GM21515 (cell line): ENCODE measurements around the gene GPR33.
"Not testable (repeated sequence)": the region's sequence is repeated elsewhere in the genome, so short reads cannot be mapped to it uniquely, and the experiment has no call there.

Experiments used
- ATAC-seq: cut with Tn5 transposase; IDR thresholded peaks from one replicate; pipeline ENCODE4 v1.9.1; 2021; ENCODE audit not compliant: unreplicated experiment

GPR33 gene

GRCh38 chr14:31461545-31461944 is 26.3 kb downstream of the GPR33 start:
- no peak for ATAC-seq

GRCh38 chr14:31457665-31458659 is 29.9 kb downstream of the GPR33 start:
- no peak for ATAC-seq

- peak; percentile 97 for ATAC-seq
Measured at GRCh38 chr14:31456841-31457664, 30.8 kb downstream of the GPR33 start, which contains the start of gene DTD2. TSS of gene DTD2 (minus strand) at chr14:31457506. CDS start at chr14:31457393, 113 bp downstream.

- ATAC-seq: no peak
Measured at GRCh38 chr14:31449971-31450610, 37.7 kb downstream of the GPR33 start.

GRCh38 chr14:31449136-31449535 is 38.7 kb downstream of the GPR33 start:
- ATAC-seq: no peak

- no peak for ATAC-seq
Measured at GRCh38 chr14:31445703-31446102, 42.1 kb downstream of the GPR33 start.

- no peak for ATAC-seq
Measured at GRCh38 chr14:31442284-31442683, 45.6 kb downstream of the GPR33 start.

GRCh38 chr14:31441273-31442111 is 46.3 kb downstream of the GPR33 start:
- ATAC-seq: no peak

GRCh38 chr14:31440280-31440679 is 47.6 kb downstream of the GPR33 start:
- no peak for ATAC-seq

- no peak for ATAC-seq
Measured at GRCh38 chr14:31439561-31439960, 48.3 kb downstream of the GPR33 start.

GRCh38 chr14:31437045-31437691 is 50.7 kb downstream of the GPR33 start:
- not testable (repeated sequence) for ATAC-seq

- no peak for ATAC-seq
Measured at GRCh38 chr14:31435276-31435675, 52.6 kb downstream of the GPR33 start.
